HepG2 (cell line): ENCODE data around the gene UBC. TPM values are rescaled to one million over a fixed set of nuclear protein-coding genes. Genes with fewer than 3 reads are reported as not detected.
A peak's percentile ranks its signal among the peaks of the same experiment; 100 is the strongest.

Experiments
- ARID4A ChIP-seq: sonication (generic); formaldehyde crosslinking; IDR thresholded peaks from 2 replicates; pipeline ENCODE4 v1.5.0; 2020; ENCODE audit warnings: mild to moderate bottlenecking, missing genetic modification reagents, borderline replicate concordance
- ARNTL ChIP-seq: sonication (generic); formaldehyde crosslinking; IDR thresholded peaks from 2 replicates; pipeline ENCODE4 v1.4.0; 2020; ENCODE audit warnings: mild to moderate bottlenecking, missing genetic modification reagents
- ATF4 ChIP-seq, 2 experiments: fragments of 450-650 bp in 1 of 2; sonication (generic) in 1 of 2; formaldehyde crosslinking; IDR thresholded peaks; 2 replicates each; pipeline versions ENCODE4 v1.5.0 to v1.8.0; 2020 to 2022; ENCODE audit warnings: mild to moderate bottlenecking in 1 of 2, missing genetic modification reagents in 1 of 2
- BCLAF1 ChIP-seq: fragments of 450-650 bp; IDR thresholded peaks from 2 replicates; pipeline ENCODE4 v1.6.1; 2017; ENCODE audit warnings: mild to moderate bottlenecking
- EED ChIP-seq: sonication (generic); formaldehyde crosslinking; IDR thresholded peaks from 2 replicates; pipeline ENCODE4 v1.5.0; 2020; ENCODE audit warnings: mild to moderate bottlenecking, missing genetic modification reagents
- KDM3A ChIP-seq: IDR thresholded peaks from 2 replicates; pipeline ENCODE4 v1.6.1; 2018; ENCODE audit warnings: low read depth, missing compliant biosample characterization
- MYPOP ChIP-seq: sonication (generic); formaldehyde crosslinking; IDR thresholded peaks from 2 replicates; pipeline ENCODE4 v1.8.1; 2023; ENCODE audit warnings: mild to moderate bottlenecking, moderate library complexity, missing genetic modification reagents
- ZFP36 ChIP-seq: fragments of 150-350 bp; IDR thresholded peaks from 2 replicates; pipeline ENCODE4 v1.6.1; 2018; ENCODE audit warnings: borderline replicate concordance, low read length, low read depth; ENCODE audit not compliant: partially characterized antibody
- ZKSCAN1 ChIP-seq: fragments of 150-350 bp; IDR thresholded peaks from 2 replicates; pipeline ENCODE4 v1.6.1; 2014; ENCODE audit warnings: low read length
- ZNF253 ChIP-seq: sonication (generic); formaldehyde crosslinking; IDR thresholded peaks from 2 replicates; pipeline ENCODE4 v1.8.0; 2022; ENCODE audit warnings: mild to moderate bottlenecking, missing genetic modification reagents, borderline replicate concordance
- ZNF451 ChIP-seq: sonication (generic); formaldehyde crosslinking; IDR thresholded peaks from 2 replicates; pipeline ENCODE4 v1.5.0; 2020; ENCODE audit warnings: mild to moderate bottlenecking, missing genetic modification reagents
- polyA plus RNA-seq, 8 experiments: library from polyadenylated mRNA; depleted of rRNA in 3 of 8; stranded (reverse) in 7 of 8; unstranded in 1 of 8; fragments of >200 nt; fragmentation: Illumina TruSeq in 4 of 8; extraction: Trizol in 4 of 8; gene quantifications; 2 replicates each; pipeline versions ENCODE4 v1.2.1 to v1.2.3, GENCODE V29; 2011 to 2016; ENCODE audit warnings: low read depth in 4 of 8, missing spikeins in 1 of 8, mixed read lengths in 1 of 8; ENCODE audit not compliant: insufficient read depth in 1 of 8
- total RNA-seq, 5 experiments: library from RNA; depleted of rRNA; stranded (reverse); fragments of >200 nt; fragmentation: Illumina TruSeq; extraction: Trizol; gene quantifications; 2 replicates each; pipeline ENCODE4 v1.2.3, GENCODE V29; 2016; ENCODE audit warnings: low read depth in 1 of 5

The UBC gene
- total and polyA plus RNA-seq, 2 of the 13 experiments (the other 11 are each of a cell fraction or from before 2014, with no cell fraction given): 805 to 1,432 TPM

GRCh38 chr12:124940393-124941169, 26.1 kb upstream of the UBC start (continued):
- TF ChIP-seq BCLAF1: no peak
- TF ChIP-seq ZNF253: no peak
- TF ChIP-seq ATF4 (CRISPR knock-in tag; IDR thresholded peaks at IDR 0.05): no peak
- peak; percentile 41 for TF ChIP-seq ARID4A
- no peak for TF ChIP-seq MYPOP
- TF ChIP-seq ZFP36: no peak
- 0 out of 2 replicates have a peak, but pooled peaks have one; percentile 3 for TF ChIP-seq ZKSCAN1
- no peak for TF ChIP-seq KDM3A (CRISPR knock-in tag)
- TF ChIP-seq ZNF451 (CRISPR knock-in tag): peak; percentile 67; the same call in 1 of the 2 replicates
- TF ChIP-seq EED (CRISPR knock-in tag): no peak
- TF ChIP-seq ARNTL (CRISPR knock-in tag): no peak
